K562 (cell line): ENCODE measurements around the gene CD164. TPM values are rescaled to one million over a fixed set of nuclear protein-coding genes. Genes with fewer than 3 reads are reported as not detected.
"Not testable (repeated sequence)": the region's sequence is repeated elsewhere in the genome, so short reads cannot be mapped to it uniquely, and the experiment has no call there.

Experiments used
- ATAC-seq: fragments of 200-7000 bp; cut with Tn5 transposase; 3 replicates; pipeline ENCODE4 v1.9.1; 2020; ENCODE audit warnings: moderate library complexity
- BruUV-seq: library from RNA; stranded (reverse); fragments of 400-500 nt; replicated peaks from 2 replicates; lab custom pipeline; 2021; lab: Mats Ljungman, UMichigan
- CTCF ChIA-PET: fragments of 300-600 bp; formaldehyde crosslinking; extraction: SDS; loops from one replicate; lab custom pipeline; 2021; ENCODE audit warnings: low intra/inter-chr PET ratio; lab: Yijun Ruan, JAX
- POLR2A ChIA-PET: fragments of 300-600, 350-650 bp; sonication (Branson Sonifier 250); formaldehyde crosslinking; extraction: SDS; loops from one replicate; lab custom pipeline; 2021; ENCODE audit warnings: antibody characterized with exemption, inconsistent platforms; lab: Yijun Ruan, JAX
- DNase-seq, 4 experiments: peaks; one replicate each; pipeline versions ENCODE4 v3.0.0 to v3.0.0-alpha.2; 2011 to 2018; ENCODE audit warnings: low spot score in 3 of 4, mixed read lengths in 3 of 4; ENCODE audit errors: extremely low read depth in 1 of 4
- FAIRE-seq: peaks from 2 replicates; lab custom pipeline; 2011; peaks lifted over from hg19 to GRCh38; lab: Jason Lieb, UNC
- H2AFZ ChIP-seq: 2 replicates; pipeline ENCODE4 v1.6.0; 2011; ENCODE audit warnings: low read depth, low read length, control low read depth, inconsistent platforms
- H3K27ac ChIP-seq: fragments of 200-600 bp; 3 replicates; pipeline ENCODE4 v1.8.0; 2011; ENCODE audit warnings: low read depth, mild to moderate bottlenecking, control low read depth, inconsistent platforms, low read length, moderate library complexity, mixed read lengths; ENCODE audit errors: extremely low read depth
- H3K27me3 ChIP-seq, 2 experiments: fragments of 300-600 bp in 1 of 2; 2 replicates in 1 of 2; 3 replicates in 1 of 2; pipeline versions ENCODE4 v1.6.0 to v1.8.0; 2011; ENCODE audit warnings: inconsistent platforms in 2 of 2, low read length in 2 of 2, mild to moderate bottlenecking in 1 of 2, mixed read lengths in 1 of 2, moderate library complexity in 1 of 2; ENCODE audit not compliant: control insufficient read depth in 2 of 2, insufficient read depth in 2 of 2
- H3K36me3 ChIP-seq: fragments of 300-600 bp; 3 replicates; pipeline ENCODE4 v1.8.0; 2011; ENCODE audit warnings: mild to moderate bottlenecking, low read length, inconsistent platforms; ENCODE audit not compliant: control insufficient read depth, insufficient read depth
- H3K4me1 ChIP-seq, 2 experiments: fragments of 200-600 bp in 1 of 2; replicated peaks in 1 of 2; 2 replicates in 1 of 2; 3 replicates in 1 of 2; pipeline versions ENCODE4 v1.5.1 to v1.8.0; 2011; ENCODE audit warnings: inconsistent platforms in 2 of 2, low read length in 2 of 2, mild to moderate bottlenecking in 1 of 2, mixed read lengths in 1 of 2, moderate library complexity in 1 of 2; ENCODE audit not compliant: control insufficient read depth in 2 of 2, insufficient read depth in 2 of 2
- H3K4me2 ChIP-seq: 2 replicates; pipeline ENCODE4 v1.6.1; 2011; ENCODE audit warnings: low read length, control low read depth, inconsistent platforms, mixed read lengths; ENCODE audit not compliant: insufficient read depth
- H3K4me3 ChIP-seq: fragments of 200-600 bp; sonication (generic), shearing (Covaris generic); 2 replicates; pipeline ENCODE4 v1.5.1; 2016; ENCODE audit warnings: control low read depth, inconsistent platforms
- H3K79me2 ChIP-seq: fragments of 200-600 bp; 3 replicates; pipeline ENCODE4 v1.8.0; 2011; ENCODE audit warnings: low read length, inconsistent platforms; ENCODE audit not compliant: control insufficient read depth, insufficient read depth
- H3K9ac ChIP-seq, 2 experiments: 2 replicates each; pipeline versions ENCODE4 v1.6.0 to v1.6.1; 2011; ENCODE audit warnings: low read depth in 2 of 2, low read length in 2 of 2, control low read depth in 1 of 2, inconsistent platforms in 1 of 2, mild to moderate bottlenecking in 1 of 2, mixed read lengths in 1 of 2; ENCODE audit not compliant: insufficient read depth in 1 of 2
- H3K9me1 ChIP-seq: one replicate; pipeline ENCODE4 v1.6.0; 2011; ENCODE audit warnings: inconsistent platforms, mild to moderate bottlenecking, low read length, moderate library complexity; ENCODE audit not compliant: control insufficient read depth, insufficient read depth
- H3K9me3 ChIP-seq: replicated peaks from 2 replicates; pipeline ENCODE4 v1.5.1; 2011; ENCODE audit warnings: low read depth, low read length, inconsistent platforms; ENCODE audit not compliant: control insufficient read depth, insufficient read depth
- H4K20me1 ChIP-seq: replicated peaks from 2 replicates; pipeline ENCODE4 v1.6.1; 2011; ENCODE audit warnings: low read length, inconsistent platforms, mixed read lengths; ENCODE audit not compliant: control insufficient read depth, insufficient read depth
- AFF1 ChIP-seq, 2 experiments: fragments of 450-650 bp; IDR thresholded peaks; 2 replicates each; pipeline ENCODE4 v1.6.1; 2018; ENCODE audit warnings: mild to moderate bottlenecking in 2 of 2, low read depth in 1 of 2; ENCODE audit not compliant: partially characterized antibody in 2 of 2
- BCOR ChIP-seq: fragments of 450-650 bp; IDR thresholded peaks from 2 replicates; pipeline ENCODE4 v1.6.1; 2016
- KDM1A ChIP-seq, 2 experiments: fragments of 450-650 bp; IDR thresholded peaks; 2 replicates each; pipeline ENCODE4 v1.6.1; 2016; ENCODE audit warnings: mild to moderate bottlenecking in 2 of 2
- NCOR1 ChIP-seq: fragments of 450-650 bp; IDR thresholded peaks from 2 replicates; pipeline ENCODE4 v1.6.1; 2016; ENCODE audit warnings: mild to moderate bottlenecking, moderate library complexity
- NFIC ChIP-seq: fragments of 450-650 bp; IDR thresholded peaks from 2 replicates; pipeline ENCODE4 v1.6.1; 2017; ENCODE audit warnings: mild to moderate bottlenecking, inconsistent platforms
- POLR2A ChIP-seq: fragments of 450-650 bp; conservative IDR thresholded peaks from 2 replicates; pipeline ENCODE4 v1.6.1; 2016
- POLR2B ChIP-seq: fragments of 450-650 bp; IDR thresholded peaks from 2 replicates; pipeline ENCODE4 v1.6.1; 2018; ENCODE audit warnings: low read depth; ENCODE audit not compliant: partially characterized antibody
- ZNF146 ChIP-seq: IDR thresholded peaks from one replicate; pipeline ENCODE4 v1.6.1; 2018; ENCODE audit warnings: missing compliant biosample characterization; ENCODE audit not compliant: unreplicated experiment
- ZNF184 ChIP-seq: sonication (generic); formaldehyde crosslinking; IDR thresholded peaks from 2 replicates; pipeline ENCODE4 v1.5.0; 2020; ENCODE audit warnings: missing genetic modification reagents
- WGBS: fragments of 100-300 bp; shearing (Covaris generic); methylation state at CpG from one replicate; pipeline ENCODE4 v1.1.6; 2016; ENCODE audit warnings: low coverage, mixed read lengths; ENCODE audit not compliant: insufficient coverage; ENCODE audit errors: missing lambda C conversion rate; 5-methylcytosine and 5-hydroxymethylcytosine counted together
- in situ Hi-C: fragments of 300-500 bp; cut with MboI; formaldehyde crosslinking; loops from 4 replicates; pipeline ENCODE4 v1.15.0; 2018; ENCODE audit warnings: inconsistent platforms, mixed read lengths
- intact Hi-C: fragments of 100-400 bp; cut with micrococcal nuclease; formaldehyde crosslinking; loops from 2 replicates; pipeline ENCODE4 v1.14.2; 2022
- polyA plus RNA-seq, 8 experiments: library from polyadenylated mRNA; depleted of rRNA in 4 of 8; stranded (reverse) in 5 of 8; unstranded in 3 of 8; fragments of >200 nt; fragmentation: Nextera tagmentation in 2 of 8; fragmentation: Illumina TruSeq in 1 of 8; extraction: Ambion mirVana in 2 of 8; extraction: Trizol in 1 of 8; gene quantifications; 2 replicates each; pipeline versions ENCODE4 v1.2.1 to v1.2.3, GENCODE V29; 2011 to 2014; ENCODE audit warnings: inconsistent platforms in 1 of 8, missing spikeins in 1 of 8
- total RNA-seq, 7 experiments: library from RNA; depleted of rRNA in 6 of 7; stranded (reverse); fragments of >200 nt in 6 of 7; fragmentation: Illumina TruSeq in 2 of 7; extraction: Trizol in 2 of 7; gene quantifications; 2 replicates each; pipeline versions ENCODE4 v1.2.1 to v1.2.3, GENCODE V29; 2011 to 2021; ENCODE audit warnings: low replicate concordance in 1 of 7

Gene CD164
- total and polyA plus RNA-seq, 9 of the 15 experiments (the other 6 are each of a cell fraction or from before 2014, with no cell fraction given): 79.5 to 317 (median 165) TPM

GRCh38 chr6:109364382-109365078, 17.7 kb downstream of the CD164 start:
- H3K4me1 ChIP-seq, POLR2A ChIA-PET, H3K4me3 ChIP-seq, in situ Hi-C loops, H2AFZ ChIP-seq, H3K27me3 ChIP-seq, CTCF ChIA-PET, H4K20me1 ChIP-seq, H3K27ac ChIP-seq, H3K9ac ChIP-seq, BruUV-seq, FAIRE-seq, intact Hi-C loops, H3K4me2 ChIP-seq, DNase-seq, ATAC-seq, H3K9me3 ChIP-seq, H3K9me1 ChIP-seq: not testable (repeated sequence)
- 95% methylated on average over 5 of the region's 5 CpGs for WGBS
- H3K36me3 ChIP-seq: peaks cover 90% of the 10 kb centered on the region
- peak in 1 of 2 experiments; percentile 85 for TF ChIP-seq AFF1 (IDR thresholded peaks at IDR 0.05; ENCODE audit: low read depth in 1 of 2, partially characterized antibody in 2 of 2)
- TF ChIP-seq NCOR1: peak; percentile 19; the same call in 1 of the 2 replicates
- TF ChIP-seq ZNF184: 0 out of 2 replicates have a peak, but pooled peaks have one; percentile 52
- TF ChIP-seq BCOR: peak; percentile 45; the same call in 1 of the 2 replicates
- TF ChIP-seq NFIC: peak; percentile 33; the same call in 1 of the 2 replicates
- peak; percentile 42 for TF ChIP-seq POLR2B
- peak; percentile 36; the same call in 1 of the 2 replicates for TF ChIP-seq POLR2A
- peak; percentile 90 for TF ChIP-seq ZNF146
- 0 out of 4 replicates have a peak, but pooled peaks of 1 of the 2 experiments have one; percentile 13 for TF ChIP-seq KDM1A (IDR thresholded peaks at IDR 0.05)
- peaks cover 37% of the 10 kb centered on the region for H3K79me2 ChIP-seq
